MCF 10A (cell line): ENCODE measurements around the gene CSK. TPM values are rescaled to one million over a fixed set of nuclear protein-coding genes. Genes with fewer than 3 reads are reported as not detected.

ENCODE experiments used
- BruUV-seq: library from RNA; stranded (reverse); fragments of 400-500 nt; replicated peaks from 2 replicates; lab custom pipeline; 2021; lab: Mats Ljungman, UMichigan
- CTCF ChIA-PET: fragments of 300-600 bp; sonication (Branson Sonifier 250); formaldehyde crosslinking; extraction: SDS; loops from one replicate; lab custom pipeline; 2021; ENCODE audit warnings: antibody characterized with exemption, inconsistent platforms; lab: Yijun Ruan, JAX
- POLR2A ChIA-PET: fragments of 300-600, 350-650 bp; sonication (Branson Sonifier 250); formaldehyde crosslinking; extraction: SDS; loops from one replicate; lab custom pipeline; 2020; ENCODE audit warnings: antibody characterized with exemption, inconsistent platforms; lab: Yijun Ruan, JAX
- DNase-seq: peaks from one replicate; pipeline ENCODE4 v3.0.0-alpha.2; 2018; ENCODE audit not compliant: unreplicated experiment
- H3K27ac Mint-ChIP-seq: one replicate; pipeline ENCODE4 v1.8.0; 2022; ENCODE audit warnings: mild to moderate bottlenecking, low read depth, mixed read lengths; ENCODE audit not compliant: unreplicated experiment
- H3K27me3 Mint-ChIP-seq: one replicate; pipeline ENCODE4 v1.8.0; 2022; ENCODE audit warnings: mixed read lengths; ENCODE audit not compliant: insufficient read depth, unreplicated experiment
- H3K36me3 Mint-ChIP-seq: one replicate; pipeline ENCODE4 v1.8.0; 2022; ENCODE audit warnings: mild to moderate bottlenecking, moderate library complexity, mixed read lengths; ENCODE audit not compliant: insufficient read depth, unreplicated experiment
- H3K4me1 Mint-ChIP-seq: one replicate; pipeline ENCODE4 v1.8.0; 2022; ENCODE audit warnings: mixed read lengths; ENCODE audit not compliant: insufficient read depth, unreplicated experiment
- H3K4me3 Mint-ChIP-seq: one replicate; pipeline ENCODE4 v1.8.0; 2022; ENCODE audit warnings: mild to moderate bottlenecking, moderate library complexity, mixed read lengths; ENCODE audit not compliant: unreplicated experiment
- H3K9me3 Mint-ChIP-seq: one replicate; pipeline ENCODE4 v1.8.0; 2022; ENCODE audit warnings: mixed read lengths; ENCODE audit not compliant: unreplicated experiment
- intact Hi-C: fragments of 100-400 bp; cut with micrococcal nuclease; formaldehyde crosslinking; loops from 2 replicates; pipeline ENCODE4 v1.14.1; 2022
- total RNA-seq: library from RNA; stranded (reverse); gene quantifications from 2 replicates; pipeline ENCODE4 v1.2.3, GENCODE V29; 2022
- TF ChIP-seq, protein P1 (sequence below): fragments of 200-600 bp; IDR thresholded peaks from one replicate; pipeline ENCODE4 v1.8.0; 2022; ENCODE audit warnings: antibody characterized with exemption, mild to moderate bottlenecking; ENCODE audit not compliant: unreplicated experiment

The CSK gene
- total RNA-seq, 1 experiment from 2014 or later, result 65.3 TPM

DNA sequence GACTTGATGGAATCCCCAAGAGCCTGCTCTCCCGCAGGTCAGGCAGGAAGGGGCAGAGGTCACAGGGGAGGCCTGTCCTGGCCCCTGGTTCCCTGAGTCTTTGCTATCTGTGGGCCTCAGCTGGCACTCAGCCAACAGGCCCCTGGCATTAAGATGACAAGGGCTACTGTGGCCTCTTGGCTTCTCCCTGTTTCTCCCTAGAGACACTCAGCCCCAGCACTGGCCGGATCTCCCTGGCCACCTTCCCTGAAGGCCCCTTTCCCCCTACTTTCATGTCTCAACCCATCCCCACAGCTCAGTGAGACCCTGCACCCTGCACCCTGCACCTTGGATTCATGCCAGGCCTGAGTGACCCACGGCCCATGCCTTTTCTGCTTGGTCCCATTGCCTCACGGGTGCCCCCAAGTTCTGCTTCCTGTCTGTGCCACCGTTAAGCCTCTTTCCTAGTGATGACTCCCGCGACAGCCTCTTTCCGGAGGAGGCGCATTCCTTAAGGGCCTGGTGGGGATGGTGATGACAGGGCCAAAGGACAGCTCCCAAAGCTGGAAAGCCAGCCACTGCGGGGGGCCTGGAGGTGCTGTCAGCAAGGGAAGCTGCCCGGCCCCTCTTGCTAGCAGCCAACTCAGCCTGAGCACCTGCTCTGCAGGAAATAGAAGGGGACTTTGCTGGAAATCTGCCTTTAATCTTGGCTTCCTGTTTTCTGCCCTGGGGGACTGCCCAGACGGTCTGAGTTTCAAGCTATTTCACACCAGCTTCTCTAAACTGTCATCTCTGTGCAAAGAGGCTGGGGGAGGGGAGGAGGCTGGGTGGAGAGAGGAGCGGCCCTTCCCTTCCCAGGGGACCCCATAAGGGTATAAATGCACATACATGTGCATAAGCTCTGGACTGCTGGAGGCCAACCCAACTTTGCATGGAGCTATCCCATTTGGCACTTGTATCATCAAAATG is 4.8 kb upstream of the CSK start:
- no peak overlapping the region for H3K4me3 Mint-ChIP-seq
- no peak overlapping the region for H3K27ac Mint-ChIP-seq
- TF ChIP-seq, protein P1, sequence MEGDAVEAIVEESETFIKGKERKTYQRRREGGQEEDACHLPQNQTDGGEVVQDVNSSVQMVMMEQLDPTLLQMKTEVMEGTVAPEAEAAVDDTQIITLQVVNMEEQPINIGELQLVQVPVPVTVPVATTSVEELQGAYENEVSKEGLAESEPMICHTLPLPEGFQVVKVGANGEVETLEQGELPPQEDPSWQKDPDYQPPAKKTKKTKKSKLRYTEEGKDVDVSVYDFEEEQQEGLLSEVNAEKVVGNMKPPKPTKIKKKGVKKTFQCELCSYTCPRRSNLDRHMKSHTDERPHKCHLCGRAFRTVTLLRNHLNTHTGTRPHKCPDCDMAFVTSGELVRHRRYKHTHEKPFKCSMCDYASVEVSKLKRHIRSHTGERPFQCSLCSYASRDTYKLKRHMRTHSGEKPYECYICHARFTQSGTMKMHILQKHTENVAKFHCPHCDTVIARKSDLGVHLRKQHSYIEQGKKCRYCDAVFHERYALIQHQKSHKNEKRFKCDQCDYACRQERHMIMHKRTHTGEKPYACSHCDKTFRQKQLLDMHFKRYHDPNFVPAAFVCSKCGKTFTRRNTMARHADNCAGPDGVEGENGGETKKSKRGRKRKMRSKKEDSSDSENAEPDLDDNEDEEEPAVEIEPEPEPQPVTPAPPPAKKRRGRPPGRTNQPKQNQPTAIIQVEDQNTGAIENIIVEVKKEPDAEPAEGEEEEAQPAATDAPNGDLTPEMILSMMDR, result no peak
- intact Hi-C loops, result no loop called here
- peaks cover 8% of the 10 kb centered on the region for H3K4me1 Mint-ChIP-seq
- ChIA-PET CTCF (interaction anchor here (0.5 to 26.4 kb wide), 11 partner anchors 7 to 187 kb away, joined by 3 to 632 read pairs (median 5); no protein-coding TSS in a partner anchor), POLR2A (interaction anchor here (0.7 to 2.3 kb wide), 3 partner anchors 8 to 182 kb away, joined by 3 to 9 read pairs (median 3); no protein-coding TSS in a partner anchor)
- no TSS peak for BruUV-seq
- DNase-seq, result no peak
- no peaks in the 10 kb centered on the region for H3K27me3 Mint-ChIP-seq
- H3K9me3 Mint-ChIP-seq, result no peaks in the 10 kb centered on the region
- no peaks in the 10 kb centered on the region for H3K36me3 Mint-ChIP-seq

DNA sequence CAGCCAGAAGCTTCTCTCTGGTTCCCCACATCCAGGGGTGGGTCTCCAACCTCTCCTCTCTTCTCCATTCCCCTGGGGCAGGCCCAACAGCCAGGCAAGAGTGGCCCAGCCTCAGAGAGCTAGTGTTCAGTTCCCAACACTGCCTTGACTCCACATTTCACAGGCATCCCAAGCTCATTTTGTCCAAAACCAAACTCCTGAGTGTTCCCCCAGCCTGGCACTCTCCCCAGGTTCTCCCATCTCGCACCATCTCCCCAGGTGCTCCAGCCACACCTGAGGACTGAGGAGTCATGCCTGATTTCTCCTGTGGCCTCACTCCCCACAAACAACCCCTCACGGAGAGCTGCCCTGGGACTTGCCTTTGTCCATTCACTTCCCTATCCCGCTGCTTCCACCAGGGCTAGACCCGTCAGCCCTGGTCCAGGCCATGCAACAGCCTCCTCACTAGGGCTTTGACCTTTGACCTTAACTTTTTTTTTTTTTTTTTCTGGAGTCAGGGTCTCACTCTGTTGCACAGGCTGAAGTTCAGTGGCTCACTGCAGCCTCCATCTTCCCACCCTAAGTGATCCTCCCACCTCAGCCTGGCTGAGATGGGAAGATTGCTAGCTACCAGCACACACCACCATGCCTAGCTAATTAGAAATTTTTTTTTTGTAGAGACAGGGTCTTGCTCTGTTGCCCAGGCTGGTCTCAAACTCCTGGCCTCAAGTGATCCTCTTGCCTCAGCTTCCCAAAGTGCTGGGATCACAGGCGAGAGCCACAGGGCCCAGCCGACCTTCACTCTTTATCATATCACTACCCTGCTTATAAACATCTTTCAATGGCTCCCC is 3.9 kb upstream of the CSK start:
- BruUV-seq, result no TSS peak
- POLR2A ChIA-PET, result interaction anchor here (0.7 to 2.3 kb wide), 3 partner anchors 9 to 181 kb away, joined by 3 to 9 read pairs (median 3); no protein-coding TSS in a partner anchor
- Mint-ChIP-seq H3K36me3 (no peaks in the 10 kb centered on the region), H3K27ac (no peak overlapping the region), H3K9me3 (no peaks in the 10 kb centered on the region), H3K4me1 (peaks cover 8% of the 10 kb centered on the region), H3K4me3 (no peak overlapping the region), H3K27me3 (no peaks in the 10 kb centered on the region)
- TF ChIP-seq, protein P1, result no peak
- intact Hi-C loops, result no loop called here
- CTCF ChIA-PET, result interaction anchor here (0.6 to 26.4 kb wide), 11 partner anchors 8 to 186 kb away, joined by 3 to 632 read pairs (median 5); no protein-coding TSS in a partner anchor
- no peak for DNase-seq

DNA sequence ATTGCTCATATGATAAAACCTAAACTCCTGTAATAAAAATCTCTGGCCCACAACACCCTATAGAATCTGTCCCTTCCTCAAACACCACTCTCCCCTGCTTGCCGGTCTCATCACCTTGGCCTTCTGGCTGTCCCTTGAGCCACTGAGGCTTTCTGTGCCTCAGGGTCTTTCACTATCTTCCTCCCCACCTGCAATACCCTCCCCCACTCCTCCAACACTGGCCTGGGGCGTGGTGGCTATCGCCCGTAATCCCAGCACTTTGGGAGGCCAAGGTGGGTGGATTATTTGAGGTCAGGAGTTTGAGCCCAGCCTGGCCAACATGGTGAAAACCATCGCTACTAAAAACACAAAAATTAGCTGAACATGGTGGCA is 3.3 kb upstream of the CSK start:
- BruUV-seq, result no TSS peak
- Mint-ChIP-seq H3K27me3 (no peaks in the 10 kb centered on the region), H3K4me1 (peaks cover 12% of the 10 kb centered on the region), H3K9me3 (no peaks in the 10 kb centered on the region), H3K4me3 (no peak overlapping the region), H3K27ac (no peak overlapping the region), H3K36me3 (no peaks in the 10 kb centered on the region)
- TF ChIP-seq, protein P1, result no peak
- DNase-seq, result no peak
- ChIA-PET CTCF (interaction anchor here (0.6 to 26.4 kb wide), 8 partner anchors 8 to 174 kb away, joined by 3 to 632 read pairs (median 13); no protein-coding TSS in a partner anchor), POLR2A (interaction anchor here (0.7 to 2.3 kb wide), 3 partner anchors 11 to 22 kb away, joined by 3 to 9 read pairs (median 4); no protein-coding TSS in a partner anchor)
- intact Hi-C loops, result no loop called here
